Brain microvascular endothelial cell (primary cell): ENCODE results near the gene SMAD6.

Source experiments
- DNase-seq: peaks from one replicate; pipeline ENCODE4 v3.0.0-alpha.2; 2020
- H3K27ac ChIP-seq: fragments of 250-450 bp; sonication (Bioruptor Pico); 2 replicates; pipeline ENCODE4 v1.5.1; 2020; ENCODE audit warnings: mild to moderate bottlenecking, moderate library complexity
- H3K27me3 ChIP-seq: fragments of 250-450 bp; sonication (Bioruptor Pico); replicated peaks from 2 replicates; pipeline ENCODE4 v1.5.1; 2020; ENCODE audit warnings: mild to moderate bottlenecking
- H3K36me3 ChIP-seq: fragments of 250-450 bp; sonication (Bioruptor Pico); replicated peaks from 2 replicates; pipeline ENCODE4 v1.5.1; 2020; ENCODE audit warnings: mild to moderate bottlenecking
- H3K4me3 ChIP-seq: 2 replicates; pipeline ENCODE4 v1.5.1; 2011; ENCODE audit warnings: low read depth, mild to moderate bottlenecking, control low read depth, low read length, moderate library complexity
- in situ Hi-C: cut with HindIII; loops from 2 replicates; pipeline ENCODE4 v1.10.0; 2017; ENCODE audit warnings: low sequenced_read_pairs, low pct_ligation_motif_present
- TF ChIP-seq, protein P1 (sequence below): IDR thresholded peaks from 2 replicates; pipeline ENCODE4 v1.5.1; 2011; ENCODE audit warnings: low read depth, mild to moderate bottlenecking, moderate library complexity, low read length, control low read depth, inconsistent platforms; ENCODE audit errors: missing control alignments

Gene SMAD6

DNA sequence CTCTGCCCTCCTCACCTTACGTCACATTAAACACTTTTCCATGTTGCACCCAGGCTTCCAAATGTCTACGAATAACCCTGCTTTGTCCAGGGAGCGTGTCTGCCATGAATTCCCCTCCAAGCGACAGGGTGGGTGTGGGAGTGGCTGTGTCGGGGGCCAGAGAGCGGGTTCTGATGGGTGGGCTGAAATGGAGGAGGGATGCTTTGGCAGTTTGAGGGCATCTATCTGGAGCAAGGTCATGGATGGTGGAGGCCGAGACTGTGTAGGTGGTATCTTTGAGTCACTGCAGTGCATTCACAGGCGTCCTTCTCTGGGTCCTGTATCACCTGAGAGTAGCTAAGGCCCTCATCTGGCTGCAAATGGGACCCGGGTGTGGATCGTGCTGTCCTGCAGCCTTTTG, 36.6 kb downstream of the SMAD6 start:
- TF ChIP-seq, protein P1, sequence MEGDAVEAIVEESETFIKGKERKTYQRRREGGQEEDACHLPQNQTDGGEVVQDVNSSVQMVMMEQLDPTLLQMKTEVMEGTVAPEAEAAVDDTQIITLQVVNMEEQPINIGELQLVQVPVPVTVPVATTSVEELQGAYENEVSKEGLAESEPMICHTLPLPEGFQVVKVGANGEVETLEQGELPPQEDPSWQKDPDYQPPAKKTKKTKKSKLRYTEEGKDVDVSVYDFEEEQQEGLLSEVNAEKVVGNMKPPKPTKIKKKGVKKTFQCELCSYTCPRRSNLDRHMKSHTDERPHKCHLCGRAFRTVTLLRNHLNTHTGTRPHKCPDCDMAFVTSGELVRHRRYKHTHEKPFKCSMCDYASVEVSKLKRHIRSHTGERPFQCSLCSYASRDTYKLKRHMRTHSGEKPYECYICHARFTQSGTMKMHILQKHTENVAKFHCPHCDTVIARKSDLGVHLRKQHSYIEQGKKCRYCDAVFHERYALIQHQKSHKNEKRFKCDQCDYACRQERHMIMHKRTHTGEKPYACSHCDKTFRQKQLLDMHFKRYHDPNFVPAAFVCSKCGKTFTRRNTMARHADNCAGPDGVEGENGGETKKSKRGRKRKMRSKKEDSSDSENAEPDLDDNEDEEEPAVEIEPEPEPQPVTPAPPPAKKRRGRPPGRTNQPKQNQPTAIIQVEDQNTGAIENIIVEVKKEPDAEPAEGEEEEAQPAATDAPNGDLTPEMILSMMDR, result no peak
- DNase-seq, result no peak
- Histone ChIP-seq H3K4me3 (no peak overlapping the region), H3K36me3 (no peaks in the 10 kb centered on the region), H3K27me3 (no peaks in the 10 kb centered on the region), H3K27ac (no peak overlapping the region)
- in situ Hi-C loops, result no loop called here

DNA sequence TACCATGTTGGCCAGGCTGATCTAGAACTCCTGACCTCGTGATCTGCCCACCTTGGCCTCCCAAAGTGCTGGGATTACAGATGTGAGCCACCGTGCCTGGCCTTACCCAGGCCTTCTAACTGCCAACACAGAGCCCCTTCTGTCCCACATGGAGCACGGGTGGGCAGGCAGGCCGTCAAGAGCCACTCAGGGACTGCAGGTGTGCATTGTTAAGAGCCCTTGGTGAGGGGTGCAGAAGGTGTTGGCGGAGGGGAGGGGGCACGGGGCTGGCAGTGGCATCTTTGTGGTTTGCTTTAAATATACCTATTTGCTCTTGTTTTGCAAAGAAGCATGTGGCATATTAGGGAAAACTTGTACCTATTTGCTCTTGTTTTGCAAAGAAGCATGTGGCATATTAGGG, 37.3 kb downstream of the SMAD6 start:
- in situ Hi-C loops, result no loop called here
- Histone ChIP-seq H3K36me3 (no peaks in the 10 kb centered on the region), H3K4me3 (no peak overlapping the region), H3K27me3 (no peaks in the 10 kb centered on the region), H3K27ac (no peak overlapping the region)
- no peak for DNase-seq
- TF ChIP-seq, protein P1, result no peak

DNA sequence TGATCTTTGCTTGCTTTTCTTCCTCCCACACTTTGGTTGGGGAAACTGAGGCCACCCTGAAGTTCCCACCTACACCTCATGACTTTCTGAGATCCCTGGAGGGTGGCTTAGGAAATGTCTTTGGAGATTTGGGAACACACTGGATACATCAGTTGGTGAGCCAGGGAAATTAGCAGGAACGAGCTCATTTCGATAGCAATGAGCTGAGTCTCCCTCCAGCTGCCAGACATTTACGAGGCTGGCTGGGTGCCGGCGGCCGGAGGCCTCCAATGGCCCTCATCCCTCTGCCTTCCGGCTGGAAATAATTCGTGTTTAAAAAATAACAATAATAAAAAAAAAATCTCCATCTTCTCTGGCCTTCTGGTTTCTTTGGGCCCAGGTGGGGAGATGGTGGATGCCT, 38.8 kb downstream of the SMAD6 start:
- TF ChIP-seq, protein P1, result no peak
- H3K36me3 ChIP-seq, result no peaks in the 10 kb centered on the region
- no peak for DNase-seq
- no peak overlapping the region for H3K4me3 ChIP-seq
- H3K27ac ChIP-seq, result no peak overlapping the region
- in situ Hi-C loops, result no loop called here
- no peaks in the 10 kb centered on the region for H3K27me3 ChIP-seq

DNA sequence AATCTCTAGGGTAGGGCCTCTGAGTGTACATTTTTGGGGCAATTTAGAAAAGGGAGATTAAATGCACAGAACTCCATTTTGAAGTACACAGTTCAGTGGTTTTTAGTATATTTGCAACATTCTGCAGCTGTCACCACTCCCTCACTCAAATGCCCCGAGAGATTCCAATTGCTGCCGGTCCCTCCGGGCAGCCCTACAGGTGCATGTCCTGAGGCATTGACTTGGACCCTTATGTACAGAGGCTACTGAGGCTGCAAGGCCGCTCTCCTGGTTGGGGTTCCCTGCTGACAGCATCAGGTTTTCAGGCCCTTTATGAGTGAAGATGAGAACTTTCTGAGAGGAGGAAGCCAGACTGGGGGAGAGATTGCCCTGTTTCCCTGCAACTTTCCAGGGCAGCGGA, 39.6 kb downstream of the SMAD6 start:
- no peak for DNase-seq
- in situ Hi-C loops, result no loop called here
- TF ChIP-seq, protein P1, result no peak
- Histone ChIP-seq H3K36me3 (no peaks in the 10 kb centered on the region), H3K27ac (no peak overlapping the region), H3K27me3 (no peaks in the 10 kb centered on the region), H3K4me3 (no peak overlapping the region)

DNA sequence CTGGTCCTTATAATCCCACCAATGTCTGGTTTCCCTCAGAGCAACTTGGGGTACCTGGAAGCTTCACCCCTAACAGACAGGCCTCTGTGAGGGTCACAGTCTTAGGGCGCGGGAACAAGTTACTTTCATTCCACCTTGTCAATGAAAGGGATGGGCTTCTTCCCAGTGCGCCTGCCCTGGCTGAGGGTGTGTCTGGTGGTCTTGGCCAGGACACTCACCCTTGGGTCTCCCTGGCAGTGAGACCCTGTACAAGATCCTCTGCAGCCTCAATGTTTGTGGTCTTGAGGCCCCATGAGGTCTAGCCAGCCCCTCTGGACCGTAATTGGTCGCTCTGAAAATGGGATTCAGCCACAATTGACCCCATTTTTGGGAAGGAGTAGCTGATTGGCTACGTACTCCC, 40.2 kb downstream of the SMAD6 start:
- Histone ChIP-seq H3K36me3 (no peaks in the 10 kb centered on the region), H3K27me3 (no peaks in the 10 kb centered on the region), H3K27ac (no peak overlapping the region), H3K4me3 (no peak overlapping the region)
- TF ChIP-seq, protein P1, result no peak
- DNase-seq, result no peak
- in situ Hi-C loops, result no loop called here

DNA sequence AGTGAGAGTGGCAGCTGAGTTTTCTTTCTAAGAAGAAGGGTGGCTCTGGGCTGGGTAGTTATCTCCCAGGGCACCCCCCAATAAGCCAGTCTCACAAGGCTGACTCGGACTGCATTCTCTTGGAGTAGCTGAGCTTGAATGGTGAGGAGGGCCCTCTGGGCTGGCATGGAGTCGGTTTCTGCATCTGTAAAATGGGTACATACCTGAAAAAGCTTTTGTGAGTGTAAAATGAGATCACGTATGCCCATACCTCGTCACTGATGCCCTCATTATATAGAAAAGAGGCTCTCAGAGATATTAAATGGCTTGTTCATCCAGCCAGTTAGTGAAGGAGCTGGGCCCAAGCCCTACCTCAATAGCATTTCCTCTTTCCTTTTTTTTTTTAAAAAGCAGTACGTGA, 41.2 kb downstream of the SMAD6 start:
- in situ Hi-C loops, result no loop called here
- H3K4me3 ChIP-seq, result no peak overlapping the region
- no peaks in the 10 kb centered on the region for H3K27me3 ChIP-seq
- no peak overlapping the region for H3K27ac ChIP-seq
- H3K36me3 ChIP-seq, result no peaks in the 10 kb centered on the region
- TF ChIP-seq, protein P1, result no peak
- DNase-seq, result no peak
